SJSA1 (cell line): Measurements from ENCODE around the gene GRIN2A. TPM values are rescaled to one million over a fixed set of nuclear protein-coding genes. Genes with fewer than 3 reads are reported as not detected.

Experiments used
- DNase-seq, 2 experiments: peaks; one replicate each; pipeline ENCODE4 v3.0.0-alpha.2; 2015 to 2020; ENCODE audit warnings: low spot score in 2 of 2, low read depth in 1 of 2
- H3K27ac ChIP-seq: fragments of 250-450 bp; sonication (Bioruptor Pico); 2 replicates; pipeline ENCODE4 v1.5.1; 2020; ENCODE audit warnings: mild to moderate bottlenecking, moderate library complexity
- H3K27me3 ChIP-seq: fragments of 250-450 bp; sonication (Bioruptor Pico); replicated peaks from 2 replicates; pipeline ENCODE4 v1.5.1; 2020; ENCODE audit warnings: mild to moderate bottlenecking, moderate library complexity
- H3K36me3 ChIP-seq: fragments of 250-450 bp; sonication (Bioruptor Pico); 2 replicates; pipeline ENCODE4 v1.5.1; 2020; ENCODE audit warnings: mild to moderate bottlenecking
- H3K4me1 ChIP-seq: fragments of 250-450 bp; sonication (Bioruptor Pico); replicated peaks from 2 replicates; pipeline ENCODE4 v1.6.1; 2021; ENCODE audit warnings: mild to moderate bottlenecking
- H3K4me3 ChIP-seq: fragments of 250-450 bp; sonication (Bioruptor Pico); 2 replicates; pipeline ENCODE4 v1.5.1; 2020; ENCODE audit warnings: mild to moderate bottlenecking
- H3K9me3 ChIP-seq: fragments of 250-450 bp; sonication (Bioruptor Pico); replicated peaks from 2 replicates; pipeline ENCODE4 v1.5.1; 2020; ENCODE audit warnings: mild to moderate bottlenecking
- total RNA-seq: library from RNA; depleted of rRNA; stranded (reverse); fragments of >200 nt; shearing (Covaris generic); gene quantifications from 2 replicates; pipeline ENCODE4 v1.2.3, GENCODE V29; 2014

Gene GRIN2A
- total RNA-seq, 1 experiment from 2014 or later = not detected

DNA sequence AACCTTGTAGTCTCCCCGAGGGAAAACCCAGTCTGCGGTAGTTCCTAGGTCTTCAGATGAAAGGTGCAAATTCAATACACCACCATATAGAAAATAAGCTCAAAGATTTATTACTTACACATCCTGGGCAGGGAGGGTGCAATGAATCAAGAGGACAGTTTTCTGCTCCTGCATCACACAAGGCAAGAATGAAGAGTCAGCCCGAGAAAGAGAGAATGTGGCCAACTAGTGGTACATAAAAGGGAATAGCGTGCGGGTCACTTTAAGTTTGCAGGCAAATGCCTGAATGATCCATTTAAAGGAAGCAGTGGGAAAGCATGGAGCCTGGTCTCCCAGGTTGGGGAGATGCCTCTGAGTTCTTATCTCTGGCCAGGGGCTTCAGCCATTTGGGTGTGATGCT lies 403.4 kb downstream of the GRIN2A start:
- DNase-seq = no peak
- Histone ChIP-seq H3K9me3 (no peaks in the 10 kb centered on the region), H3K4me3 (no peak overlapping the region), H3K4me1 (no peaks in the 10 kb centered on the region), H3K27ac (no peak overlapping the region), H3K27me3 (no peaks in the 10 kb centered on the region), H3K36me3 (no peaks in the 10 kb centered on the region)

DNA sequence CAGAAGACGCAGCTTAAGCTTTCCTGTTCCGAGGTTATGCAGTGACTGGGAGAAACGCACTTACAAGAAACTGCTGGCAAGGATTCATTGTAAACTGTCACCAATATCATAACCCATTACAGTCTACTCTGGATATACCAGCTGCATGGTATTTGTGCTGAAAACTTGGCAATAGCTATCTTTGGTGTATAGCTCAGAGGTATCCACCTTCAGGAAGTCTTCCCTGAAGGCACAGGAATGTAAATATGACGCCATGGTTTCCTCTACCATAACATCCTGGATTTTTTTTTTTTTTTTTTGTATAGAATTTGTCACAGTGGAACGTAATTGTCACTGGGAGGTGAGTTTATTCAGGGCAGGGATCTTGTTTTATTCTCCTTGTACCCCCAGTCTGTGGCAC lies 406.2 kb downstream of the GRIN2A start:
- no peaks in the 10 kb centered on the region for H3K27me3 ChIP-seq
- H3K4me3 ChIP-seq = no peak overlapping the region
- DNase-seq = no peak
- H3K9me3 ChIP-seq = no peaks in the 10 kb centered on the region
- H3K36me3 ChIP-seq = no peaks in the 10 kb centered on the region
- H3K27ac ChIP-seq = no peak overlapping the region
- H3K4me1 ChIP-seq = no peaks in the 10 kb centered on the region

DNA sequence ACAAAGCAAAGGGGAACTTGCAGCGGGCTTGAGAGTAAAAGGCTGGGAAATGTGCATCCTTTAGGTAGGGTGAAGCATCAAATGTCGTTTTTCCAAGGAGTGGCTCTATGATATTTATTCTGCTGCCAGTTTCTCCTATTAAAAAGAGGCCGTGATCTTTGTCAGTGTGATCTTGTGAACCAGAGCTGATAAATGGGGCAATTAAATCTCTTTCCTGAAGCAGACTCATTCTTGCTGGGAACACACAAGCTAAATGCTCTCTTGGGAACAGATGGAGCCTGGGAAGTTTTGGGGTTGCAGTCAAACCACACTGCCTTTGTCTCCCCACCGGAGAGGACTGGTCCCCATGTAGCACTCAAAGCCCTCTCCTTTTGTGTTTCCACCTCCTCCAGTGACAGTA lies 408.9 kb downstream of the GRIN2A start:
- Histone ChIP-seq H3K27ac (no peak overlapping the region), H3K4me1 (no peaks in the 10 kb centered on the region), H3K9me3 (no peaks in the 10 kb centered on the region), H3K36me3 (no peaks in the 10 kb centered on the region), H3K27me3 (no peaks in the 10 kb centered on the region), H3K4me3 (no peak overlapping the region)
- no peak for DNase-seq

DNA sequence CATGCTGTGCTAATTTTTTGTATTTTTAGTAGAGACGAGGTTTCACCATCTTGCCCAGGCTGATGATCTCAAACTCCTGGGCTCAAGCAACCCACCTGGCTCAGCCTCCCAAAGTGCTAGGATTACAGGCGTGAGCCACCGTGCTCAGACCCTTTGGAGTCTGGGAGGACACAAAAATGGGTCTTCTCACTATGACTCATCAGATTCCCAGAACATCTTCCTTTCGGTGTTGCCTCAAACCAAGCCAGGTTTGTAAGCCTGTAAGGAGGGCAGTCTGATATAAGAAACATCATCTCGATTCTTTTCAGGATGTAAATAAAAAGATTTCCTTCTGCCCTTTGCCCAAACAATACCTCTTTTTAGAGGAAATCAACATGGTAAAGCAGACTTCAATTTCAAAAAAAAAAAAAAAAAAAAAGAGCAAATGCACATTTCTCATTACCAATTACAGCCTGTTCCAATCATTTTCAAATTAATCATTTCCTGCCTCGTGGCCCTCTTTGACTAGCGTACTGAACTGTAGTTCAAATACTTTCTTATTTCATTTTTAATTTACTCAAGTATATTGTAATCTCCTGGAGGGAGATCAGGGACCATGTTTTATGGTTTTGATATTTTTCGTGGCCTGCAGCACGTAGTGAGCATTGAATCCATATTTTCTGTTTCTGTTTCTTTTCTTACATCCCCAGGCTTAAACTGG lies 409.6 kb downstream of the GRIN2A start:
- Histone ChIP-seq H3K9me3 (no peaks in the 10 kb centered on the region), H3K27me3 (no peaks in the 10 kb centered on the region), H3K36me3 (no peaks in the 10 kb centered on the region), H3K4me1 (no peaks in the 10 kb centered on the region), H3K27ac (no peak overlapping the region), H3K4me3 (no peak overlapping the region)
- DNase-seq = no peak

DNA sequence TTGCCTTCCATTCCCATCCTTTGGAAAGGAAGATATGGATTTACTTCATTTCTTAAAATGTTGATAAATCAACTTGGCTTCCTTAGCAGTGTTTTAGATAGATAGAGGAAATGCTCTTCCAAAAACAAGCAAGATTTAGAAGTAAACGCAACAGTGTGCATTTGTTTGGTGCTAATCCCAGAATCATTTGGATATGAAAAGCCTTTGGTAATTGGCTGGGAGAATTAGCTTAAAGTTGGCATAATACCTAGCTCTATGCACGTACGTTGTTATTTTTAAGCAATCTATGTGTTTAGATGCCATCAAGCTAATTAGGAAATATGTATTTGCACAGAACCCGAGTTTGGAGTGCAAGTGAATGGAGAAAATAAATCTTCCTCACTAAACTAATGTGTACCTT lies 415.3 kb downstream of the GRIN2A start:
- no peaks in the 10 kb centered on the region for H3K9me3 ChIP-seq
- no peaks in the 10 kb centered on the region for H3K36me3 ChIP-seq

DNA sequence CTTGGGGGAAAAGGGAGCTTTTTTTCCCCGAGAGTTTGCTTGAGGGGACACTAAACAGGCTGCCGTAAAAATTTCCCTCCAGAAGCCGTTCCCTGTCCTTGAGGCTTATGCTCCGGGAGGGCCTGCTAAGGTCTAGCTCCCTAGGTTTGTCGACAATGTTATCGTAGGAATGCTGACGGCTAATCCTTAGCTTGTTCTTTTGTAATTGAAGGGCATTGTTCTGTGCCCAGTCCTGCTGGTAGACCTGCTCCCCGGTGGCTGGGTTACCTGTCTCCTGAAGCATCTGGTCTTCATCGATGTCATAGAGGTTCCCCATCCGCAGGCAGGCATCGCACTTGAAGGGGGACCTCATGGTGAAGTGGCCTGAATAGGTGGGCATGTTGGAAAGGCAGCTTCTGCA lies 418.7 kb downstream of the GRIN2A start:
- H3K4me1 ChIP-seq = no peaks in the 10 kb centered on the region
- H3K36me3 ChIP-seq = no peaks in the 10 kb centered on the region
- DNase-seq = no peak
- H3K4me3 ChIP-seq = no peak overlapping the region
- H3K9me3 ChIP-seq = no peaks in the 10 kb centered on the region
- H3K27me3 ChIP-seq = no peaks in the 10 kb centered on the region
- H3K27ac ChIP-seq = no peak overlapping the region

More for the DNA sequence above, 415.3 kb downstream of the GRIN2A start:
- H3K4me1 ChIP-seq = no peaks in the 10 kb centered on the region
- no peaks in the 10 kb centered on the region for H3K27me3 ChIP-seq
- H3K4me3 ChIP-seq = no peak overlapping the region
- no peak for DNase-seq
- H3K27ac ChIP-seq = no peak overlapping the region

DNA sequence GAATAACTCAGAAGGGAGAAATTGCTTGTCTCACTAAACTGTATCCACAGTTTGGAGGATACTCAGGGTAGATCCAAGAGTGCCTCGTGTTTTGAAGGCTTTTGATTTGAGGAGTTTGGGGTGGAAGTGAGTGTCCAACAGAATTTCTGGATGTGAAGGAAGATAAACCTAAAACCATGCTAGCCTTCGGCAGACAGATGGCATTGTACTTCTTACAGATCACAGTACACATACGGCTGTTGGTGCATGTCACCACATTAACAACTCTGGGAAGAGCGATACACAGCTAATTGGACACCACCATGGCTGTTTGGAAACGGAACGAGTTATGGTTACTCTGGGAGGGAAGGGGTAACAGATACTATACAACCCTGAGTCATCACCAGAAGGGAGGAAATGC lies 420.4 kb downstream of the GRIN2A start:
- H3K9me3 ChIP-seq = no peaks in the 10 kb centered on the region
- no peak overlapping the region for H3K4me3 ChIP-seq
- no peaks in the 10 kb centered on the region for H3K36me3 ChIP-seq
- H3K27me3 ChIP-seq = no peaks in the 10 kb centered on the region
- no peak for DNase-seq
- H3K4me1 ChIP-seq = no peaks in the 10 kb centered on the region
- no peak overlapping the region for H3K27ac ChIP-seq

DNA sequence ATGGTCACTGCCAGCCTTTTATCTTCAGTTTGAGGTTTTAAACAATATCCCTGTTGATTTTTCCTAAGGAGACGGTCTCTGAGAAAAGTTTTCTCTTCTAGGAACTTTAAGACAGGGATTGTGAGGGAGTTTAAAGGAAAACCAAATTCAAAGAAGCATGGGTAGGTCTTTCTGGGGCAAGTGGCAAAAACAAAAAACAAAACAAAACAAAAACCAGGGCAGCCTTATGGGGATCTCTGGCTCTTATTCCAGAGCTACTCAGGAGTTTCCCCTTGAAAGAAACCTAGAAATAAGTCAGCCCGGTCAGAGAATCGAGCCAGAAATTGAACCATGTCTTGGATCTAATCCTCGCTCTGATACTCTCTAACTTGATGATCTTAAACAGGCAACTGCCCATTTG lies 424.5 kb downstream of the GRIN2A start:
- Histone ChIP-seq H3K4me1 (no peaks in the 10 kb centered on the region), H3K9me3 (no peaks in the 10 kb centered on the region), H3K27ac (no peak overlapping the region), H3K36me3 (no peaks in the 10 kb centered on the region), H3K27me3 (no peaks in the 10 kb centered on the region), H3K4me3 (no peak overlapping the region)
- DNase-seq = no peak

DNA sequence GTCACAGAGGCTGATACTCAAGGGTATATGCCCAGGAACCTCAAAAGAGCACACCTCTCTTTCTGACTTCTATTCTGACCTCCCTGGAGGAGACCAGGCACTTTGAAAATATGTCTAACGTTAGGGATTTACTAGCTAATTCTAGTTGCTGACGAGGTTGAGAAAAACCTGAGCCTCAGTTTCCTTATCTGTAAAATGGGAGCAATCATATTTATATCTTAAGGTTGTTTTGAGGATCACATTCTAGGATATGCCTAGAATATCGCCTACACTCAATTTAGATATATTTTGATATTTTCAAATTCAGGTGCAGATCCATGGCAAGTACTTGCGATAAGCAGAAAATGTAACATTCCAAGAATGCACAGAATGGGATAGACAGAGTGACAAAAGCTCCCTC lies 425.8 kb downstream of the GRIN2A start:
- Histone ChIP-seq H3K27me3 (no peaks in the 10 kb centered on the region), H3K27ac (no peak overlapping the region), H3K36me3 (no peaks in the 10 kb centered on the region), H3K4me3 (no peak overlapping the region), H3K9me3 (no peaks in the 10 kb centered on the region), H3K4me1 (no peaks in the 10 kb centered on the region)
- DNase-seq = no peak

DNA sequence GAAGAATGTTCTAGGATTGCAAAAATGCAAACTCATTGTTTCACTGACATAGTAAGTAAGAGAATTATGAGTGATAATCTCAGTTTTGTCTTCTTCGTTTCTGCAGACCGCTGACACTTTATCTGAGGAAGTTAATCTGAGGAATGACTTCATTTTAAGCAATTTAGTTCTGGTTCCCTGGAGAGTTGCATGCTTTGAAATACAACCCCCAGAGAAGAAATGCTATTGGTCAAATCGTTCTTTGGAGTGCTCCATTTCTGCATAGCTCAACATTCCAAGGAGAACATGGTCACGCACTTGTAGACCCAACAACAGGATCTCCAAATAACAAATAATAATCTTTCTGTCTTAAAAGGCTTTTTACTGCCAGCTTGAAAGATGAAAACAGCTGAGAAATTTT lies 427.1 kb downstream of the GRIN2A start:
- Histone ChIP-seq H3K9me3 (no peaks in the 10 kb centered on the region), H3K4me1 (no peaks in the 10 kb centered on the region), H3K27me3 (no peaks in the 10 kb centered on the region), H3K27ac (no peak overlapping the region), H3K4me3 (no peak overlapping the region), H3K36me3 (no peaks in the 10 kb centered on the region)
- no peak for DNase-seq

DNA sequence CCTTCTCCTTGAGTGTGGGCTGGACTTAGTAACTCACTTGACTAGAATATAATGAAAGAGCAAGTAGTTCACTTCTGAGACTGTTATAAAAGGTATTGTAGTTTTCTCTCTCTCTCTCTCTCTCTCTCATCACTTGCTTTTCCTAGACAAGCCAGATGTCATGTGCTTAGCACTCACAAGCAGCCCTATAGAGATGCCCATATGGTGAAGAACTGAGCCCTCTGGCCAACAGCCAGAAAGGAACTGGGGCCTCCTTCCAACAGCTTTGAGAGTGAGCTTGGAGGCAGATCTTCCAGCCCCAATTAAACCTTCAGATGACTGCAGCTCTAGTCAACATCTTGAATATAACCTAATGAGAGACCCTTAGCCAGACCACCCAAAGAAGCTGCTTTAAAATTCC lies 440.5 kb downstream of the GRIN2A start:
- no peak overlapping the region for H3K27ac ChIP-seq
- no peaks in the 10 kb centered on the region for H3K4me1 ChIP-seq
- H3K36me3 ChIP-seq = no peaks in the 10 kb centered on the region
- no peaks in the 10 kb centered on the region for H3K9me3 ChIP-seq
- no peaks in the 10 kb centered on the region for H3K27me3 ChIP-seq
- DNase-seq = no peak
- H3K4me3 ChIP-seq = no peak overlapping the region

DNA sequence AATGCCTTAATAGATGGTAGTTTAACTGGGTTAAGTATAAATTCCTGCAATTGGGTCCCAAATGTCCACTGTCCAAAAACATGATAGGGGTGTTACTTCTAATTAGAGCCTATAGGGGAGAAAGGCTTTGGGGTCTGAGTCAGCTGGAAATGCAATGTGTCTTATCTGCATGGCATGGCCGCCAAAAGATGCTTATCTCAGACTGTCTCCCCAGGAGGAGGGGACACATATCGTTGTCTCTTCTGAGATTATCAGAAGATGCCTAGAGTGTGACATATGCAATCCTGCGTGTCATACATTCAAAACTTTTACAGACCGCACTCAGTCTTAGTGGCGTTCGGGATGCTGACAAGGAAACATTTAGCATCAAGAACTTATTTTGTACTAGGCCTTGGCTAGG lies 442.9 kb downstream of the GRIN2A start:
- Histone ChIP-seq H3K9me3 (no peaks in the 10 kb centered on the region), H3K4me3 (no peak overlapping the region), H3K27ac (no peak overlapping the region), H3K36me3 (no peaks in the 10 kb centered on the region), H3K27me3 (no peaks in the 10 kb centered on the region), H3K4me1 (no peaks in the 10 kb centered on the region)
- no peak for DNase-seq

DNA sequence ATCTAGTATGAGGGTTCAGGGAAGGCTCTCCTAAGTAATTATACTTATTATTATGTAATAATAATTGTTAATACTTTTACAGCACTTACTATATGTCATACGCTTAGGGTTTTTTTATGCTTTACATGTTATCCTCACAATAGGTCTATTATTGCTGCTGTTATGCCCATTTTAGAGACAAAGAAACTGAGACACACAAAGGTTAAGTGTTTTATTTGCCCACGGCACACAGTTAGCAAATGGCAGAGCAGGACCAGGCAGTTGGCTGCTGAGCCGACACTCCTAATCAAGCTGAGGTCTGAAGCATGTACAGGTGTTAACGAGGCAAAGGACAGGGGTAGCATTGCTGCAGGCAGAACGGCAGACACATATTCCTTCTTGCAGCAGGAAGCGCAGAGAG lies 443.5 kb downstream of the GRIN2A start:
- Histone ChIP-seq H3K4me3 (no peak overlapping the region), H3K27ac (no peak overlapping the region), H3K27me3 (no peaks in the 10 kb centered on the region), H3K4me1 (no peaks in the 10 kb centered on the region), H3K9me3 (no peaks in the 10 kb centered on the region), H3K36me3 (no peaks in the 10 kb centered on the region)
- no peak for DNase-seq

DNA sequence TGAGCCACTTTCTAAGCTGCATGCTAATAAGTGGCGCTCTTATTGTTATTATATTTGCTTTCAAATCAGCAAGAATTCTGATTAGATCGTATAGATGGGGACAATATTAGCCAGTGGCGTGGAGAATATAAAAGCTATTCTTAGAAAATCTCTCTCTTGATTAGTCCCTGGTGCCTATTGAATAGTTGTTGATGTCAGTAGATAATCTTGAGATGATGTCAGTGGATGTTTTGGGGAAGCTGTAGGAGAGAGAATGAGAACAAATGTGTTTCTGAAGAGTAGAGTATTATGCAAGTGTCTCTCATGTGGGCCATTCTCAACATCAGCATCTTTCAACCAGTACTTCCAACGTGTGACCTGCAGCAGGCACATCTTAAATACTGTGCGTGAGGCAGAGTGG lies 445.7 kb downstream of the GRIN2A start:
- Histone ChIP-seq H3K4me3 (no peak overlapping the region), H3K4me1 (no peaks in the 10 kb centered on the region), H3K27me3 (no peaks in the 10 kb centered on the region), H3K27ac (no peak overlapping the region), H3K9me3 (no peaks in the 10 kb centered on the region), H3K36me3 (no peaks in the 10 kb centered on the region)
- no peak for DNase-seq

DNA sequence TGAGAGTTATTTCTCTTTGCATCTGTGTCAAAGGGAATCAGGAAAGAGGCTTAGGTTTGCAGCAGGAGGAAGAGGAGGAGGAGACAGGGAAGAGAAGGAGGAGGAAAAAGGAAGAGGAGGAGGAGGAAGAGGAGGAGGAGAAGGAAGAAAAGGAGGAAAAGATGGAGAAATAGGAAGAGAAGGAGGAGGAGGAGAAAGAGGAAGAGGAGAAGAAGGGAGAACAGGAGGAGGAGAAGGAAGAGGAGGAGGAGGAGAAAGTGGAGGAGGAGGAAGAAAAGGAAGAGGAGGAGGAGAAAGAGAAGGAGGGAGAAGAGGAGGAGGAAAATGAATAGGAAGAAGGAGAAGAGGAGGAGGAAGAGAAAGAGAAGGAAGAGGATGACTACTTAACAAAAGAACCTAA lies 459.1 kb downstream of the GRIN2A start:
- H3K27ac ChIP-seq = no peak overlapping the region
- no peaks in the 10 kb centered on the region for H3K4me1 ChIP-seq
- H3K27me3 ChIP-seq = no peaks in the 10 kb centered on the region
- H3K4me3 ChIP-seq = no peak overlapping the region
- H3K9me3 ChIP-seq = no peaks in the 10 kb centered on the region
- DNase-seq = no peak
- no peaks in the 10 kb centered on the region for H3K36me3 ChIP-seq
